Measurements from ENCODE around the gene EXO5. TPM values are rescaled to one million over a fixed set of nuclear protein-coding genes. Genes with fewer than 3 reads are reported as not detected.

Gene EXO5
- total RNA-seq, 1 experiment from 2014 or later: 0.57 TPM

- Histone ChIP-seq H3K9me3 (ENCODE audit: control insufficient read depth in 1 of 2, insufficient read depth in 1 of 2, low read depth in 1 of 2, low read length in 2 of 2) (peaks cover 27 to 44% of the 10 kb centered on the region in 2 experiments; a peak in 3 of 4 replicates), H3K79me2 (ENCODE audit: insufficient read depth, low read length) (no peaks in the 10 kb centered on the region), H3K9ac (ENCODE audit: low read length) (no peak overlapping the region), H3K27me3 (ENCODE audit: insufficient read depth, low read length) (no peaks in the 10 kb centered on the region), H2AFZ (ENCODE audit: low read depth, low read length, poor library complexity, severe bottlenecking) (no peak overlapping the region), H3K4me2 (ENCODE audit: low read length) (no peak overlapping the region), H4K20me1 (ENCODE audit: insufficient read depth) (no peaks in the 10 kb centered on the region), H3K36me3 (ENCODE audit: control insufficient read depth in 1 of 2, insufficient read depth in 2 of 2, low read length in 2 of 2) (no peaks in the 10 kb centered on the region), H3K4me1 (ENCODE audit: control insufficient read depth in 1 of 2, insufficient read depth in 2 of 2, low read length in 2 of 2) (no peaks in the 10 kb centered on the region), H3K9me2 (ENCODE audit: insufficient read depth) (no peaks in the 10 kb centered on the region), H3K27ac (ENCODE audit: low read depth, low read length) (no peak overlapping the region), H3K4me3 (replicated peaks in 1 of 2; ENCODE audit: low read depth in 1 of 2, low read length in 2 of 2) (no peak overlapping the region)
- DNase-seq (ENCODE audit: low read depth, low spot score): no peak
- intact Hi-C loops (cut with micrococcal nuclease): no loop called here
- TF ChIP-seq ZNF274 (IDR thresholded peaks at IDR 0.05; ENCODE audit: low read depth, low read length): no peak
- TF ChIP-seq REST (IDR thresholded peaks at IDR 0.05; ENCODE audit: low read depth): no peak
- TF ChIP-seq JUND (IDR thresholded peaks at IDR 0.05): no peak
- TF ChIP-seq RAD21 (IDR thresholded peaks at IDR 0.05; ENCODE audit: low read depth): no peak
- no peak for TF ChIP-seq EGR1 (IDR thresholded peaks at IDR 0.05; ENCODE audit: low read depth)
- TF ChIP-seq EZH2 (IDR thresholded peaks at IDR 0.05): no peak
- no peak for TF ChIP-seq TCF7L2 (IDR thresholded peaks at IDR 0.05; ENCODE audit: borderline replicate concordance, extremely low read depth, insufficient read depth, insufficient read length)
- no peak for TF ChIP-seq ZFX (IDR thresholded peaks at IDR 0.05)
- no peak for TF ChIP-seq EZH2phosphoT487 (IDR thresholded peaks at IDR 0.05; ENCODE audit: borderline replicate concordance)
- TF ChIP-seq CEBPB (IDR thresholded peaks at IDR 0.05; ENCODE audit: low read depth): no peak
- TF ChIP-seq ATF3 (IDR thresholded peaks at IDR 0.05): no peak
- no peak for TF ChIP-seq FOSL1 (IDR thresholded peaks at IDR 0.05; ENCODE audit: low read depth)
- ChIA-PET CTCF (no interaction called here), RAD21 (ENCODE audit: low non-redundant PET in 1 of 2, low total read pairs in 2 of 2, uncharacterized antibody in 2 of 2, unreplicated experiment in 2 of 2) (no interaction called here), POLR2A (no interaction called here)
- ATAC-seq: no peak
- BruUV-seq (replicated peaks): no TSS peak
Measured at GRCh38 chr1:40469327-40469726, 39.2 kb upstream of the EXO5 start.

All from HCT116 (cell line).